ENCODE results near the gene RPL10.
A peak's percentile ranks its signal among the peaks of the same experiment; 100 is the strongest.

RPL10 gene

GRCh38 chrX:154397888-154398667, at the start of gene RPL10:
RPL10 (plus strand) TSS chrX:154398377; CDS start chrX:154398520, 143 bp downstream.
- intact Hi-C loops (cut with DNase I), result loop anchor here (5.0 kb wide), 1 partner anchor 134 kb away; no protein-coding TSS in a partner anchor
- DNase-seq, result peak; percentile 88 to 99 (median 91)

DNA sequence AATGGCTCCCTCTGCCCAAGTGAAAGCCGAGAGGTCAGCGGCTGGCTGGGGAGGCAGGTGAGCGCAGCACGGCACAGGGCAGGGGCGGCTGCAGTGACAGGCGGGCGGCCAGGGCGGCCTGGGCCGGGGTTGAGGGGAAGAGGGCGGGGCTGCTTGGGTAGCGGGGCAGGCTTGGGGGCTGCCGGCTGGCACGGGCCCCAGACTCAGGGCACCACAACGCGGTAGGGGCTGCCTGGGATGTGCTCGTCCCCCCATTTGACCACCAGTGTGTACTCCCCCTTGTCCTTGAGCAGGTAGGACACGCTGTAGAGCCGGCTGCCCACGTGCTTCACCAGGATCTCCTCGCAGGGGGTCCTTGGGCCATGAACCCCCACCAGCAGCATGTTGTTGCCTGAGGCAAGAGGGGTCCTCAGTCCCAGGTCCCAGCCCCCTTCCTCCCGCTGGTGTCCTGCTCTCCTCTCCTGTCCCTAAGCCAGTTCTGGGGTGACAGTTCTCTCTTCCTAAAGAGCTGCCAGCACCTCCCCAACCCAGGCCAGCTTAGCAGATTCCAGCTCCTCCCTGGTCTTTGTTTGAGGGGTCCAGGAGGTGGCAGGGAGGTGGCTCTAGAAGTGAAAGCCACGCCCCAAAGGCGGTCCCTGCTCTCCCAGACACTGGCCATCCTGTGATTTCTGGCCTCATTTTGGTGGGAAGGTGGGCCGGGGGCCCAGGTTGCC, 49.4 kb upstream of the RPL10 start:
- intact Hi-C loops (cut with DNase I), result no loop called here
- peak in 1 of 10 donors; percentile 79 for DNase-seq

DNA sequence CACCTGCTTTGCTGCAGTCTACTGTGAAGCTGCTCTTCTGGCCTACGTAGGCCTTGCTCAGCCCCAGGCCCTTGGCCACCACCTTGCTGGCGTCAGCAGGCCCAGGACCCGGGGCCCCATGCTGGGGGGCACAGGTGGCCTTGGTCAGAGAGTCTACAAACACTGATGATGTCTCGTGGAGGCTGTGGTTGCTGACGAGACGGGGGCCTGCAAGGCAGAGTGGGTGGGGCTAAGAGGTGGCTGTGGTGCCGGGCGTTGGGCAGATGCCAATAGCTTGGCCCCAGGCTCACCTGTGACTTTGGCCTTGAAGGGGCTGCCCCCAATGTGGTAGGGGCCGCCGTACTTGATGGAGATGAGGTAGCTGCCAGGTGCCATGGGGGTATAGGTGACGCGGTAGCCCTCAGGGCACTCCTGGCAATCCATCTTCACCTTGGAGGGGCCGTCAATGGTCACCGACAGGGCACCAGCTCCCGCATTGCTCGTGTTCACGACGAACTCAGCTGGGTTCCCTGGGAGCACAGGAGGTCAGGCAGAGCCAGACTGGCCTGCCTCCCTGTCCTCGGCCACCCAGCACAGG, 48.7 kb upstream of the RPL10 start:
- DNase-seq, result peak in 4 of 10 donors; percentile 4 to 84 (median 49)
- intact Hi-C loops (cut with DNase I), result no loop called here

GRCh38 chrX:154349979-154350378, 48.2 kb upstream of the RPL10 start:
- peak in 2 of 10 donors; percentile 1 to 65 for DNase-seq
- intact Hi-C loops (cut with DNase I), result no loop called here

DNA sequence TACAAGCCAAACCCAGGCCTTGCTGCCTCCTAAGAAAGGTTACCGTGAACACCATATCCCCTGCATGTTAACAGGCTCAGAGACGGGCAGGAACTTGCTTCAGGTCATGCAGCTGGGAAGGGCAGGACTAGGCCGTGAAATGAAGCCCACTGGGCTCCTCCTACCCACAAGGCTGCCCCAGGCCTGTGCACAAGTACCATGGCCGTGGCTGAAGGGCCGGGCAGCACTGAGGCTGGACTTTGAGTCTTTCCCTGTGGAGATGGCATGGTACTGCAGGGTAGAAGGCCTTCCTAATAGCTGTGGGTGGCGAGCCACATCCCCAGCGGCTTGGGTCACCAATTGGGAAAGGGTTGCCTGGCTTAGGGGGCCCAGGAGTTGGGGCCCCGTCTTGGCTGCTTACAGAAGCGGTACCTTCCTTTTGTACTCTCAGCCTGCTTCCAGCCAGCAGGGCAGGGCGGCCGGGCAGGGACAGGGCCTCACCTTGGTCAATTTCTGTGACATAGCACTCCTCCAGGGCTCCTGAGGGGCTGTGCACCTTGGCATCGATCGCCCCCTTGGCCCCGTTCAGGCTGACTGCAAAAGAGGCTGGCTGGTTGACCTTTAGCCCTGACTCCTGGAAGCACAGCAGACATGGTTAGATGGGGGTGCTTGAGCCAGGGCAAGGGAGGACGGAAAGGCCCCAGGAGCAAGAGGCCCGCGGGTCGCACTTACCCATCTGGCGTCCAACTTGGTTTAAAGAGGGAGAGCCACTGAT, 47.6 kb upstream of the RPL10 start:
- DNase-seq, result peak in 2 of 10 donors; percentile 5 to 57
- intact Hi-C loops (cut with DNase I), result no loop called here

DNA sequence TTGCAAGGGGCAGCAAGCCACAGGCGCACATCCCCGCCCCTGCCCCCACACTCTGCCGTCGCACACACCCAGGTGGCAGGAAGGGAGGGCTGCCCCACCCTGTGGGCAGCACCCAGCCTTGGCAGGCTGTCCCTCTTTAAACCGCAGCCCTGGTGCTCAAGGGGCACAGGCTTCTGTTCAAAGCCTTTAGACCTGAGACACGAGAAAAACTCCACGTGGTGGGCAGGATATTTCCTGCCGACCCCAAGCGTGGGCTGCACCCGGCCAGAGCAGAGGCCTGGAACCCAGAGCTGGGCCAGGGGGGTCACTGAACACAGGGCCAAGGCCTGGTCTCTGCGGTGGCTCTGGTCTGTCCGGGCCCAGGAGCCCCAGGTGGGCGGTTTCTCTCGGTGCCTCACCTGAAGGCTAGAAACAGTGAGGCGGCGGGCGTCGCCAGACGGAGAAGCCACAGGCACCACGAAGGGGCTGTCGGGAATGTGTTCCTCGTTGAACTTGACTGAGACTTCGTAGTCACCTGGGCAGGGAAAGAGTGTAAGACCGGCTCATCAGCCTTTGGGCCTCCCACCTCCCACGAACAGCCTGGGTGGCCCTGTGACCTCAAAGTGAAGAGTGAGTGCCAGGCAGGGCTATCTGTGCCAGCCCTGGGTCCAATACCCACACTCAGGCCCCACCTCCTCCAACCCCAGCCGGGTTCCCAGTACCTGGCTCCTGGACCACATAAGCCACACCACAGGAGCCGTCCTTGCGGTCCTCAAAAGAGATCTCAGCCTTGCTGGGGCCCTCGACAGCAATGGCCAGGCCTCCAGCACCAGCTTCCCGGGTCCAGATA, 46.8 kb upstream of the RPL10 start:
- DNase-seq, result peak in 2 of 10 donors; percentile 2 to 83
- intact Hi-C loops (cut with DNase I), result no loop called here

DNA sequence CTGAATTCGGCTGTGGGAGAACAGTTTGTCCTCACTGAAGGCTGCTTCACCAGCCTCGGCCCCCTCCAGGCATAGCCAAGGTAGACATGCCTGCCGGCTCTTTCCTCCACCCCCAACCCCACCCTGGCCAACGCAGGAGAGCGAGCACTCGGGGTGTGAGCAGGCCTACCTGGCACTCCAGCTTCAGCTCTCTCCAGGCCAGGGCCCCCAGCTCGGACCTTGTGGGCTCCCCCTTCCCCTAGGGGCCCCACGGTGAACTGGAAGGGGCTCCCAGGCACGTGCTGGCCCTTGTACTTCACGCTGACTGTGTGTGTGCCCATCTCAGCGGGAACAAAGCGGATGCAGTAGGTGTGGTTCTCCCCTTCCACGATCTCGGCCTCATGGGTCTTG, 46.2 kb upstream of the RPL10 start:
- intact Hi-C loops (cut with DNase I), result no loop called here
- no peak for DNase-seq

- intact Hi-C loops (cut with DNase I), result no loop called here
- no peak for DNase-seq
Measured at GRCh38 chrX:154352466-154352865, 45.7 kb upstream of the RPL10 start.

DNA sequence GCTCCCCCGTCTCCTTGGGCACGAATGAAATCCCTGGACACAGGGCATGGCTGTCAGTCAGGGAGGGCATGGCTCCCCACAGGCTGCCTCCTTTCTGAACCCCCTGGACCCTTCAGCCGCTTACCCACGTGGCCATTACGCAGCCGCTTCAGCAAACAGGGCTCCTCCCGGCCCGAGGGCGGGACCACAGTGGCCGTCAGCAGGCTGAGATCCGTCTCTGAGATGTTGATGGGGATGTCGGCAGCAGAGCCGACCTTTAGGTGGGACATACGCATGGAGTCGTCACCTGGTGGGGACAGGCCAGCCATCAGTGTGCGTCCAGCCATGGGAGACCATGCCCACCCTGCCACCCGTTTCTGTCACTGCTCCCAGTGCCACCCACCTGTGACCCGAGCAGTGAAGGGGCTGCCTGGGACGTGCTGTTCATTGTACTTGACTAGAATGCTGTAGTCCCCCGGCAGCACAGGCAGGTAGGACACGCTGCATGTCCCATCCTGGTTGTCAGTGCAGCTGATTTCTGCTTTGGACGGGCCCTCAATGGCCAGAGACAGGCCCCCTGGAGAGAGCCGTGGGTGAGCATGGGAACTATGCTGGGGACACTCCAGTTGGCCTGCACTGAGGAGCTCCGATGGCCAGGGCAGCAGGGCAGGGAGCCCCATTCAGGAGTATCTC, 44.9 kb upstream of the RPL10 start:
- intact Hi-C loops (cut with DNase I), result no loop called here
- DNase-seq, result no peak

- DNase-seq, result no peak
- intact Hi-C loops (cut with DNase I), result no loop called here
Measured at GRCh38 chrX:154354013-154354412, 44.2 kb upstream of the RPL10 start.

GRCh38 chrX:154354516-154354915, 43.7 kb upstream of the RPL10 start:
- intact Hi-C loops (cut with DNase I), result no loop called here
- DNase-seq, result no peak

- intact Hi-C loops (cut with DNase I), result no loop called here
- no peak for DNase-seq
Measured at GRCh38 chrX:154355094-154355775, 42.9 kb upstream of the RPL10 start.

DNA sequence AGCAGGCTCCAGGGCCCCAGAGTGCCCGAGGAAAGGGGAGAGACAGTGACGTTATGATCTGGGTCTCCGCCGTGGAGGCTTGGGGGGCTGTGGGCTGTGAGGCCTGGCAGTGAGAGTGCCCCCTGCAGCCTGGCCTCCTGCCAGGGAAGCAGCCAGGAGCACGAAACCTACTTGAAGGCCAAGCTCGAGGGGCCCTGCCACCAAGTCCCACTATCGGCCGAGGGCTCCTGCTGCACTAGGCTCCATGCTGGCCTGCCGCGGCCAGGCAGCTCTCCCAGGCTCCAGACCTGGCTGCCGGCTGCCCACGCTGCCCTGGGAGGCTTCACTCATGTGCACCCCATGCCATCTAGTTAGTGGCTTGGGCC, 42.4 kb upstream of the RPL10 start:
- DNase-seq, result no peak
- intact Hi-C loops (cut with DNase I), result no loop called here

GRCh38 chrX:154356596-154356995, 41.6 kb upstream of the RPL10 start:
- intact Hi-C loops (cut with DNase I), result no loop called here
- no peak for DNase-seq

- DNase-seq, result no peak
- intact Hi-C loops (cut with DNase I), result no loop called here
Measured at GRCh38 chrX:154357205-154357604, 41.0 kb upstream of the RPL10 start.

- intact Hi-C loops (cut with DNase I), result no loop called here
- no peak for DNase-seq
Measured at GRCh38 chrX:154358011-154358410, 40.2 kb upstream of the RPL10 start.

DNA sequence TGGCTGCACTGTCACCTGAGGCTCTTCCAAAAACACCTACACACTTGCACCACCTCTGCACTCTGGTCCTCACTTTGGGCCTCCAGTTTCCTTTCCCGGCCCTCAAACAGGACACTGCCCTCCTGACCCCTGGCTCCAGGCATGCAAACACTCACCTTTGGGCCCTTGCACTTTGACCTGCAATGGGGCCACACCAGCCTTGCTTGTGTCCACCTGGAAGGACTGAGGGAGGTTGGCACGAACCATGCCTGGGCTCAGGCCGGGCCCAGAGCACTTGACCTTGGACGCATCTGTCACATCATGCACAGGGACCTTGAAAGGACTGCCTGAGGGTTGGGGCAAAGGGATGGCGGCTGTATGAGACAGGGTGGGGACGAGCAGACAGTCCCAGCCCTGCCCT, 39.3 kb upstream of the RPL10 start:
- no peak for DNase-seq
- intact Hi-C loops (cut with DNase I), result no loop called here

GRCh38 chrX:154359362-154360154, 38.6 kb upstream of the RPL10 start:
- DNase-seq, result no peak
- intact Hi-C loops (cut with DNase I), result no loop called here
